ENCODE results near the gene TCAP. TPM values are rescaled to one million over a fixed set of nuclear protein-coding genes. Genes with fewer than 3 reads are reported as not detected.

Gene TCAP
- total RNA-seq, 1 experiment from 2014 or later = 0.54 TPM

GRCh38 chr17:39631403-39631802 is 33.7 kb upstream of the TCAP start:
- ChIA-PET CTCF (interaction anchor here (1.3 kb wide), 1 partner anchor 10 kb away, joined by 6 read pairs; no protein-coding TSS in a partner anchor), POLR2A (ENCODE audit: low non-redundant PET) (interaction anchor here (0.7 kb wide), 1 partner anchor 370 kb away, joined by 4 read pairs; no protein-coding TSS in a partner anchor)
- DNase-seq (ENCODE audit: low spot score) = no peak
- H3K27me3 ChIP-seq (replicated peaks; ENCODE audit: insufficient read depth, low read depth, low read length, poor library complexity) = no peaks in the 10 kb centered on the region
- no peak overlapping the region for H3K27ac ChIP-seq (ENCODE audit: low read depth, low read length, poor library complexity, severe bottlenecking)
- H3K4me3 ChIP-seq (ENCODE audit: low read depth, low read length, poor library complexity, severe bottlenecking) = no peak overlapping the region
- intact Hi-C loops (cut with micrococcal nuclease; ENCODE audit: unreplicated experiment) = no loop called here
- BruUV-seq (replicated peaks) = no TSS peak
- peaks cover 3% of the 10 kb centered on the region for H3K4me1 ChIP-seq (ENCODE audit: insufficient read depth, low read length, poor library complexity, severe bottlenecking)
- H3K36me3 ChIP-seq (ENCODE audit: insufficient read depth, low read length, poor library complexity, severe bottlenecking) = no peaks in the 10 kb centered on the region
- TF ChIP-seq EZH2 (IDR thresholded peaks at IDR 0.05; ENCODE audit: borderline replicate concordance, low read depth, low read length, poor library complexity, severe bottlenecking) (no peak), CTCF (conservative IDR thresholded peaks at IDR 0.05; ENCODE audit: low read depth, low read length) (no peak)
- no peaks in the 10 kb centered on the region for H3K9me3 ChIP-seq (ENCODE audit: low read depth, low read length, poor library complexity, severe bottlenecking)

GRCh38 chr17:39632153-39632941 is 32.8 kb upstream of the TCAP start:
- no peaks in the 10 kb centered on the region for H3K36me3 ChIP-seq (ENCODE audit: insufficient read depth, low read length, poor library complexity, severe bottlenecking)
- H3K4me3 ChIP-seq (ENCODE audit: low read depth, low read length, poor library complexity, severe bottlenecking) = no peak overlapping the region
- no TSS peak for BruUV-seq (replicated peaks)
- no peak for TF ChIP-seq EZH2 (IDR thresholded peaks at IDR 0.05; ENCODE audit: borderline replicate concordance, low read depth, low read length, poor library complexity, severe bottlenecking)
- no peak for TF ChIP-seq CTCF (conservative IDR thresholded peaks at IDR 0.05; ENCODE audit: low read depth, low read length)
- CTCF ChIA-PET = interaction anchor here (1.0 to 1.8 kb wide), 2 partner anchors 9 to 11 kb away, joined by 4 to 8 read pairs; no protein-coding TSS in a partner anchor
- H3K27ac ChIP-seq (ENCODE audit: low read depth, low read length, poor library complexity, severe bottlenecking) = no peak overlapping the region
- intact Hi-C loops (cut with micrococcal nuclease; ENCODE audit: unreplicated experiment) = no loop called here
- peaks cover 6% of the 10 kb centered on the region for H3K4me1 ChIP-seq (ENCODE audit: insufficient read depth, low read length, poor library complexity, severe bottlenecking)
- H3K27me3 ChIP-seq (replicated peaks; ENCODE audit: insufficient read depth, low read depth, low read length, poor library complexity) = no peaks in the 10 kb centered on the region
- DNase-seq (ENCODE audit: low spot score) = no peak
- POLR2A ChIA-PET (ENCODE audit: low non-redundant PET) = no interaction called here
- no peaks in the 10 kb centered on the region for H3K9me3 ChIP-seq (ENCODE audit: low read depth, low read length, poor library complexity, severe bottlenecking)

- no peaks in the 10 kb centered on the region for H3K9me3 ChIP-seq (ENCODE audit: low read depth, low read length, poor library complexity, severe bottlenecking)
- H3K4me3 ChIP-seq (ENCODE audit: low read depth, low read length, poor library complexity, severe bottlenecking) = no peak overlapping the region
- no peaks in the 10 kb centered on the region for H3K27me3 ChIP-seq (replicated peaks; ENCODE audit: insufficient read depth, low read depth, low read length, poor library complexity)
- ChIA-PET POLR2A (ENCODE audit: low non-redundant PET) (no interaction called here), CTCF (interaction anchor here (0.6 to 1.8 kb wide), 2 partner anchors 10 to 11 kb away, joined by 3 to 8 read pairs; no protein-coding TSS in a partner anchor)
- H3K36me3 ChIP-seq (ENCODE audit: insufficient read depth, low read length, poor library complexity, severe bottlenecking) = no peaks in the 10 kb centered on the region
- intact Hi-C loops (cut with micrococcal nuclease; ENCODE audit: unreplicated experiment) = no loop called here
- TF ChIP-seq EZH2 (IDR thresholded peaks at IDR 0.05; ENCODE audit: borderline replicate concordance, low read depth, low read length, poor library complexity, severe bottlenecking) = no peak
- TF ChIP-seq CTCF (conservative IDR thresholded peaks at IDR 0.05; ENCODE audit: low read depth, low read length) = no peak
- no TSS peak for BruUV-seq (replicated peaks)
- H3K4me1 ChIP-seq (ENCODE audit: insufficient read depth, low read length, poor library complexity, severe bottlenecking) = peaks cover 6% of the 10 kb centered on the region
- DNase-seq (ENCODE audit: low spot score) = no peak
- no peak overlapping the region for H3K27ac ChIP-seq (ENCODE audit: low read depth, low read length, poor library complexity, severe bottlenecking)
Observed at GRCh38 chr17:39633570-39634183, 31.5 kb upstream of the TCAP start.
